PC-3 (cell line): ENCODE measurements around the gene USP38. TPM values are rescaled to one million over a fixed set of nuclear protein-coding genes. Genes with fewer than 3 reads are reported as not detected.

Experiments used
- ATAC-seq: fragments of 200-7000 bp; cut with Tn5 transposase; 2 replicates; pipeline ENCODE4 v1.9.1; 2020; ENCODE audit warnings: mild to moderate bottlenecking, moderate library complexity
- BruUV-seq: library from RNA; stranded (reverse); fragments of 400-500 nt; replicated peaks from 2 replicates; lab custom pipeline; 2021; lab: Mats Ljungman, UMichigan
- CTCF ChIA-PET: fragments of 300-600 bp; sonication (Branson Sonifier 250); formaldehyde crosslinking; loops from one replicate; lab custom pipeline; 2022; ENCODE audit warnings: antibody characterized with exemption; lab: Charles Lee
- POLR2A ChIA-PET: fragments of 300-600 bp; sonication (Branson Sonifier 250); formaldehyde crosslinking; loops from one replicate; lab custom pipeline; 2022; ENCODE audit warnings: antibody characterized with exemption; ENCODE audit not compliant: unreplicated experiment; lab: Charles Lee
- DNase-seq: peaks from one replicate; pipeline ENCODE4 v3.0.0-alpha.2; 2015
- H2AFZ ChIP-seq: fragments of 300-600 bp; sonication (generic); 2 replicates; pipeline ENCODE4 v1.6.0; 2016; ENCODE audit warnings: antibody characterized with exemption, low read length
- H3F3A ChIP-seq: fragments of 300-600 bp; sonication (generic); one replicate; pipeline ENCODE4 v1.6.0; 2017; ENCODE audit warnings: antibody characterized with exemption, low read length, control low read depth, mild to moderate bottlenecking; ENCODE audit not compliant: unreplicated experiment
- H3K27ac ChIP-seq: fragments of 300-600 bp; sonication (generic); 2 replicates; pipeline ENCODE4 v1.5.1; 2016; ENCODE audit warnings: mild to moderate bottlenecking, low read length
- H3K27me3 ChIP-seq: fragments of 300-600 bp; sonication (generic); 2 replicates; pipeline ENCODE4 v1.6.1; 2016; ENCODE audit warnings: low read length, mixed read lengths
- H3K36me3 ChIP-seq: fragments of 300-600 bp; sonication (generic); 2 replicates; pipeline ENCODE4 v1.6.1; 2016; ENCODE audit warnings: low read depth, mixed run types, low read length, mixed read lengths
- H3K4me1 ChIP-seq: fragments of 300-600 bp; sonication (generic); 2 replicates; pipeline ENCODE4 v1.5.1; 2016; ENCODE audit warnings: low read length; ENCODE audit not compliant: insufficient read depth
- H3K4me2 ChIP-seq: fragments of 300-600 bp; sonication (generic); 2 replicates; pipeline ENCODE4 v1.6.0; 2016; ENCODE audit warnings: low read length
- H3K4me3 ChIP-seq: fragments of 300-600 bp; sonication (generic); 2 replicates; pipeline ENCODE4 v1.5.1; 2016; ENCODE audit warnings: mild to moderate bottlenecking, low read length, mixed read lengths
- H3K79me2 ChIP-seq: fragments of 300-600 bp; sonication (generic); 2 replicates; pipeline ENCODE4 v1.6.1; 2017; ENCODE audit warnings: low read length, mixed read lengths
- H3K9ac ChIP-seq: fragments of 300-600 bp; sonication (generic); 2 replicates; pipeline ENCODE4 v1.6.0; 2016; ENCODE audit warnings: mild to moderate bottlenecking, low read length
- H3K9me2 ChIP-seq: fragments of 300-600 bp; sonication (generic); replicated peaks from 2 replicates; pipeline ENCODE4 v1.6.1; 2016; ENCODE audit warnings: mixed run types, low read length, mixed read lengths
- H3K9me3 ChIP-seq: fragments of 300-600 bp; sonication (generic); 2 replicates; pipeline ENCODE4 v1.6.1; 2016; ENCODE audit warnings: low read length, mixed read lengths
- H4K20me1 ChIP-seq: fragments of 300-600 bp; sonication (generic); 2 replicates; pipeline ENCODE4 v1.6.1; 2016; ENCODE audit warnings: low read length, mixed read lengths
- CTCF ChIP-seq: fragments of 300-600 bp; sonication (generic); conservative IDR thresholded peaks from 2 replicates; pipeline ENCODE4 v1.5.1; 2017; ENCODE audit warnings: antibody characterized with exemption, low read depth, mild to moderate bottlenecking, low read length
- EZH2 ChIP-seq: fragments of 300-600 bp; sonication (generic); IDR thresholded peaks from one replicate; pipeline ENCODE4 v1.6.1; 2017; ENCODE audit warnings: antibody characterized with exemption, mild to moderate bottlenecking, low read length; ENCODE audit not compliant: unreplicated experiment
- EZH2phosphoT487 ChIP-seq: fragments of 300-600 bp; sonication (generic); IDR thresholded peaks from 2 replicates; pipeline ENCODE4 v1.6.1; 2018; ENCODE audit warnings: mild to moderate bottlenecking, antibody characterized with exemption, low read length, borderline replicate concordance
- intact Hi-C: fragments of 100-400 bp; cut with micrococcal nuclease; formaldehyde crosslinking; loops from 2 replicates; pipeline ENCODE4 v1.9.0; 2023
- total RNA-seq: library from RNA; depleted of rRNA; stranded (reverse); fragments of >200 nt; gene quantifications from 2 replicates; pipeline ENCODE4 v1.2.3, GENCODE V29; 2014

The USP38 gene
- total RNA-seq, 1 experiment from 2014 or later: 21.5 TPM

GRCh38 chr4:143248827-143249226, 64.1 kb downstream of the USP38 start:
- H3K4me1 ChIP-seq: peaks cover 31% of the 10 kb centered on the region

GRCh38 chr4:143250617-143251016, 65.9 kb downstream of the USP38 start:
- no peaks in the 10 kb centered on the region for H3K9me3 ChIP-seq

More at GRCh38 chr4:143248827-143249226, 64.1 kb downstream of the USP38 start:
- CTCF ChIA-PET: no interaction called here
- H3K79me2 ChIP-seq: no peaks in the 10 kb centered on the region
- POLR2A ChIA-PET: no interaction called here
- no peak overlapping the region for H3K9ac ChIP-seq
- no peaks in the 10 kb centered on the region for H3K27me3 ChIP-seq
- no peak overlapping the region for H3K4me3 ChIP-seq
- H2AFZ ChIP-seq: no peak overlapping the region
- no peaks in the 10 kb centered on the region for H3K9me2 ChIP-seq
- intact Hi-C loops: no loop called here
- H3K27ac ChIP-seq: no peak overlapping the region
- H3F3A ChIP-seq: peaks cover 7% of the 10 kb centered on the region
- H3K36me3 ChIP-seq: no peaks in the 10 kb centered on the region
- no TSS peak for BruUV-seq
- no peaks in the 10 kb centered on the region for H3K9me3 ChIP-seq
- no peak for ATAC-seq
- DNase-seq: no peak
- no peak overlapping the region for H3K4me2 ChIP-seq
- no peaks in the 10 kb centered on the region for H4K20me1 ChIP-seq
- TF ChIP-seq EZH2phosphoT487 (no peak), CTCF (no peak), EZH2 (no peak)

More at GRCh38 chr4:143250617-143251016, 65.9 kb downstream of the USP38 start:
- intact Hi-C loops: no loop called here
- H2AFZ ChIP-seq: no peak overlapping the region
- H3K79me2 ChIP-seq: no peaks in the 10 kb centered on the region
- TF ChIP-seq CTCF: no peak
- TF ChIP-seq EZH2phosphoT487: no peak
- TF ChIP-seq EZH2: no peak
- no peak for DNase-seq
- CTCF ChIA-PET: no interaction called here
- H3F3A ChIP-seq: peaks cover 7% of the 10 kb centered on the region
- no peak overlapping the region for H3K27ac ChIP-seq
- no peaks in the 10 kb centered on the region for H3K36me3 ChIP-seq
- H3K9me2 ChIP-seq: no peaks in the 10 kb centered on the region
- no peak overlapping the region for H3K9ac ChIP-seq
- ATAC-seq: no peak
- H3K4me2 ChIP-seq: no peak overlapping the region
- H4K20me1 ChIP-seq: no peaks in the 10 kb centered on the region
- peaks cover 31% of the 10 kb centered on the region for H3K4me1 ChIP-seq
- BruUV-seq: no TSS peak
- H3K4me3 ChIP-seq: no peak overlapping the region
- POLR2A ChIA-PET: no interaction called here
- no peaks in the 10 kb centered on the region for H3K27me3 ChIP-seq
